ENCODE results near the gene PLXNA2. TPM values are rescaled to one million over a fixed set of nuclear protein-coding genes. Genes with fewer than 3 reads are reported as not detected.

Gene PLXNA2
- total RNA-seq, 1 experiment from 2014 or later = 69.7 TPM

DNA sequence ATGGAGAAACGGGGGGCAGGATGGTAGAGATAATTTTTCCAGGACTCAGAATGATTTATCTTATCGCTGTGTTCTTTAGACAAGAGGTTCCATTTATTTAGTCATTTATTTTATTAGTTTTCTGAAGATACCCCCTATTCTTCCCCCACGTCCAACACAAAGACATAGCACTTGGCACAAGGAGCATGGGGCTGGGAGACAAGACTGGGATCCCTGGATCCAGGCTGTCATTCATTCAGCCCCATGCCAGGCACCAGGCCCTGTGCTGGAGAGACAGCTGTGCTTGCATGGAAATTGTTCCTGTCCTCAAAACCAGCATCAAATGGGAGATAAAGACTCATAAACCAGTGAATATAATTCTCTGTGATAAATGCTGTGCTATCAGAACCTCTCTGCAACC lies 27.1 kb upstream of the PLXNA2 start:
- no peak overlapping the region for H3K27ac Mint-ChIP-seq (ENCODE audit: low read depth, unreplicated experiment)
- no peak for DNase-seq (ENCODE audit: unreplicated experiment)
- H3K27me3 Mint-ChIP-seq (ENCODE audit: insufficient read depth, unreplicated experiment) = peaks cover 87% of the 10 kb centered on the region

DNA sequence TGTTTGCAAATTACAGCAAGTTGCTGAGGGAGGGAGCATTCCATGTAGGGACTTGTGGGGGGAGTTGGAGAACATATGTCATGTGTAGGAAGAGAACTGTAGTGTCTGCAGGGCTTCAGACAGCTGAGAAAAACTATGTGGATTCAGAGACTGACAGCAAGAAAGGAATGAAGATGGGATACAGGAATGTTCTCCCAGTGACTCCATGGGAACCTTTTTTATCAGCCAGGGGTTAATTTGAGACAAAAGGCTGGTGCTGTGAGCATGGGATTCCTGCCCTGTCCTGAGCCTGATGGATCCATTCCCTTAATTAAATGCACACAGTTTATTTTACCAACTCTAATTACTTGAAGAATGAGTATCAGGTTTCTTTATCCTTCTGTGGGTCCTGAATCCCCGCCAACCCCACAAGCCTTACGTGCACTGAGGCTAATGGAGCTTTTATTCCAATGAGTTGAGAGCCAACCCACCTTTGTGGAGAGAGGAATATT lies 26.5 kb upstream of the PLXNA2 start:
- intact Hi-C loops (cut with micrococcal nuclease) = no loop called here

More for the DNA sequence above, 27.1 kb upstream of the PLXNA2 start:
- CTCF ChIA-PET = interaction anchor here (0.6 to 0.7 kb wide), 2 partner anchors 179 to 337 kb away, joined by 3 read pairs; no protein-coding TSS in a partner anchor
- no peaks in the 10 kb centered on the region for H3K4me1 Mint-ChIP-seq (ENCODE audit: insufficient read depth, unreplicated experiment)
- H3K9me3 Mint-ChIP-seq (ENCODE audit: unreplicated experiment) = no peaks in the 10 kb centered on the region
- H3K4me3 Mint-ChIP-seq (ENCODE audit: unreplicated experiment) = no peak overlapping the region
- TF ChIP-seq, protein P1, sequence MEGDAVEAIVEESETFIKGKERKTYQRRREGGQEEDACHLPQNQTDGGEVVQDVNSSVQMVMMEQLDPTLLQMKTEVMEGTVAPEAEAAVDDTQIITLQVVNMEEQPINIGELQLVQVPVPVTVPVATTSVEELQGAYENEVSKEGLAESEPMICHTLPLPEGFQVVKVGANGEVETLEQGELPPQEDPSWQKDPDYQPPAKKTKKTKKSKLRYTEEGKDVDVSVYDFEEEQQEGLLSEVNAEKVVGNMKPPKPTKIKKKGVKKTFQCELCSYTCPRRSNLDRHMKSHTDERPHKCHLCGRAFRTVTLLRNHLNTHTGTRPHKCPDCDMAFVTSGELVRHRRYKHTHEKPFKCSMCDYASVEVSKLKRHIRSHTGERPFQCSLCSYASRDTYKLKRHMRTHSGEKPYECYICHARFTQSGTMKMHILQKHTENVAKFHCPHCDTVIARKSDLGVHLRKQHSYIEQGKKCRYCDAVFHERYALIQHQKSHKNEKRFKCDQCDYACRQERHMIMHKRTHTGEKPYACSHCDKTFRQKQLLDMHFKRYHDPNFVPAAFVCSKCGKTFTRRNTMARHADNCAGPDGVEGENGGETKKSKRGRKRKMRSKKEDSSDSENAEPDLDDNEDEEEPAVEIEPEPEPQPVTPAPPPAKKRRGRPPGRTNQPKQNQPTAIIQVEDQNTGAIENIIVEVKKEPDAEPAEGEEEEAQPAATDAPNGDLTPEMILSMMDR (IDR thresholded peaks at IDR 0.05; ENCODE audit: unreplicated experiment) = no peak
- H3K36me3 Mint-ChIP-seq (ENCODE audit: insufficient read depth, unreplicated experiment) = no peaks in the 10 kb centered on the region
- no TSS peak for BruUV-seq (replicated peaks)
- intact Hi-C loops (cut with micrococcal nuclease) = no loop called here
- POLR2A ChIA-PET = interaction anchor here (0.7 to 1.0 kb wide), 2 partner anchors 22 to 251 kb away, joined by 4 to 5 read pairs; no protein-coding TSS in a partner anchor

DNA sequence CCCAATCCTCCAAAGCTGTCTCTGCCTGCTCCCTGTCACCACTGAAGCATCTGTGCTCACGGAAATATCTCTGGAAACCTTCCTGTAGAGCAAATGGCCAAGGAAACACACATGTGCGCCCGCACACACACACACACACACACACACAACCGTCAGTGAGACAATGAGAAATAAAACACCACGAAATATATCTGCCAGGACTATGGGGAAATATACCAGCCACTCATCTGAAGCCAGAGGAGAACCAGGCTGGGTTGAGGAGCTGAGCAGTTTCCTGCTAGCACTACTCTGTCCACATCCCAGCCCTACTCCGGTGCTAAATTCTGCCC lies 25.1 kb upstream of the PLXNA2 start:
- H3K9me3 Mint-ChIP-seq (ENCODE audit: unreplicated experiment) = no peaks in the 10 kb centered on the region
- H3K4me3 Mint-ChIP-seq (ENCODE audit: unreplicated experiment) = no peak overlapping the region
- no peaks in the 10 kb centered on the region for H3K4me1 Mint-ChIP-seq (ENCODE audit: insufficient read depth, unreplicated experiment)
- H3K27me3 Mint-ChIP-seq (ENCODE audit: insufficient read depth, unreplicated experiment) = peaks cover 87% of the 10 kb centered on the region
- TF ChIP-seq, protein P1 (IDR thresholded peaks at IDR 0.05; ENCODE audit: unreplicated experiment) = no peak
- no peak for DNase-seq (ENCODE audit: unreplicated experiment)
- H3K27ac Mint-ChIP-seq (ENCODE audit: low read depth, unreplicated experiment) = no peak overlapping the region
- intact Hi-C loops (cut with micrococcal nuclease) = no loop called here
- ChIA-PET POLR2A (interaction anchor here (0.9 to 1.8 kb wide), 2 partner anchors 9 to 10 kb away, joined by 4 to 5 read pairs; no protein-coding TSS in a partner anchor), CTCF (interaction anchor here (0.5 to 2.5 kb wide), 8 partner anchors 9 to 1031 kb away, joined by 3 to 7 read pairs (median 4); no protein-coding TSS in a partner anchor)
- BruUV-seq (replicated peaks) = no TSS peak
- H3K36me3 Mint-ChIP-seq (ENCODE audit: insufficient read depth, unreplicated experiment) = no peaks in the 10 kb centered on the region

More for the DNA sequence above, 26.5 kb upstream of the PLXNA2 start:
- TF ChIP-seq, protein P1 (IDR thresholded peaks at IDR 0.05; ENCODE audit: unreplicated experiment) = no peak
- no peaks in the 10 kb centered on the region for H3K36me3 Mint-ChIP-seq (ENCODE audit: insufficient read depth, unreplicated experiment)
- no peaks in the 10 kb centered on the region for H3K9me3 Mint-ChIP-seq (ENCODE audit: unreplicated experiment)
- ChIA-PET CTCF (interaction anchor here (0.7 to 1.0 kb wide), 2 partner anchors 8 to 178 kb away, joined by 3 read pairs; no protein-coding TSS in a partner anchor), POLR2A (interaction anchor here (0.7 kb wide), 1 partner anchor 251 kb away, joined by 5 read pairs; no protein-coding TSS in a partner anchor)
- BruUV-seq (replicated peaks) = no TSS peak
- peaks cover 87% of the 10 kb centered on the region for H3K27me3 Mint-ChIP-seq (ENCODE audit: insufficient read depth, unreplicated experiment)
- H3K4me1 Mint-ChIP-seq (ENCODE audit: insufficient read depth, unreplicated experiment) = no peaks in the 10 kb centered on the region
- no peak overlapping the region for H3K27ac Mint-ChIP-seq (ENCODE audit: low read depth, unreplicated experiment)
- no peak for DNase-seq (ENCODE audit: unreplicated experiment)
- no peak overlapping the region for H3K4me3 Mint-ChIP-seq (ENCODE audit: unreplicated experiment)

DNA sequence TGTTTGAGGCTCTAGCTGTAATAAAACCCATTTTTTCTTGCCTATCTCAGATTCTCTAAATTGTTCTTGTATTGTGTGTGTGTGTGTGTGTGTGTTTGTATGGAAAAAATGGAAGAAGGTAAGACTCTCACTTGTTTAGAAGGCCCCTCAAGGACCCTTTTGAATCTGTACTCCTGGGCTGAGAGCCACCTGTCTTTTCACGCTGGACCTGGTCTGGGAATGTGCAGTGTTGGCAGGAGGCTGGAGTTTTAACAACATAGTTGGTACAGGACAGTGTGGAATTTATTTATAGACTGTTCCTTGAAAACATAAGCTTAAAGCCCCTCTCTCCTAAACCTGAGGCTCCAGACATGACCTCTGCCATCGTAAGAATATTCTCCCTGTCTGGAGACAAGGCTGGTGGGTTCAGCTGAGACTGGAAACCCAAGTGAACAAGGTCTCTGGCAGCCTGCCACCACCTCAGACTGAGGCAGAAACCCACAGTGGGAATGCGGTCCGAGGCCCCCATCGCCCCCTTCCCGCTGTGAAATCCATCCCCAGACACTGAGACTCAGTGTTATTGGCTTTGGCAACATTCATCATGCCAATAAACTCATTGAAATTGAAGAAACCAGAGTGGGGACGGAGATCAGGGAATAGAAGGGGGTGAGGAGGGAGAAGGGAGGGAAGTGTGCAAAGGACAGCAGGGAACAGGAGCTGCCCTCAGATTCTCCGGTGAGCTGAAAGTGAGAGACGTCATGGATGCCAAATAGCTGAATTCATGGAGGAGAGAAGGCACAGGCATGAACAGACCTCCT lies 24.6 kb upstream of the PLXNA2 start:
- no peak for DNase-seq (ENCODE audit: unreplicated experiment)
- no TSS peak for BruUV-seq (replicated peaks)
- CTCF ChIA-PET = interaction anchor here (0.5 to 2.5 kb wide), 8 partner anchors 9 to 937 kb away, joined by 3 to 7 read pairs (median 3); no protein-coding TSS in a partner anchor
- POLR2A ChIA-PET = interaction anchor here (0.9 to 1.8 kb wide), 2 partner anchors 9 to 10 kb away, joined by 4 to 5 read pairs; no protein-coding TSS in a partner anchor
- Mint-ChIP-seq H3K9me3 (ENCODE audit: unreplicated experiment) (no peaks in the 10 kb centered on the region), H3K4me3 (ENCODE audit: unreplicated experiment) (no peak overlapping the region), H3K36me3 (ENCODE audit: insufficient read depth, unreplicated experiment) (no peaks in the 10 kb centered on the region), H3K27ac (ENCODE audit: low read depth, unreplicated experiment) (no peak overlapping the region), H3K4me1 (ENCODE audit: insufficient read depth, unreplicated experiment) (no peaks in the 10 kb centered on the region), H3K27me3 (ENCODE audit: insufficient read depth, unreplicated experiment) (peaks cover 91% of the 10 kb centered on the region)
- TF ChIP-seq, protein P1 (IDR thresholded peaks at IDR 0.05; ENCODE audit: unreplicated experiment) = no peak
- intact Hi-C loops (cut with micrococcal nuclease) = no loop called here
